NK-92 treated with Interleukin-12 subunit alpha and Interleukin-12 subunit beta, amount 100 ng/mL, for 24 hours (cell line): ENCODE data around the gene PSMC5.
"Not testable (repeated sequence)": the region's sequence is repeated elsewhere in the genome, so short reads cannot be mapped to it uniquely, and the experiment has no call there.

Experiments used
- DNase-seq: peaks from one replicate; lab custom pipeline; 2025; lab: John Stamatoyannopoulos, UW

The PSMC5 gene

DNA sequence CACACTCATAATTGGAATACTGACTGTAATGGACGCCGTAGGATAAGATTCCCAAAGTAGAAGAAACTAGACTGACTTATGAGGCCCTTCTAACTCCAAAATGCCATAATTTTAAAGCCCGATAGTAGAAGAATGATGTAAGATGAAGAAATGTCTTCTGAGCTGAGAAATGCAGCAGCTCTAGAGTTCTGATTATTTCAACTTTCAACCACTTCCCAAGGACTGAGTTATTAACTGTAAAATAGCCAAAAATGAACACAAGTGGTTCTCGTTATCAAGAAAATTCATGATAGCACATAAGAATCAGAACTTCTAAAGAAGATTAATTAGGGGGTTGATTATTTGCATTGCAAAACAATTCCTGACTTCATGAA, 43.0 kb downstream of the PSMC5 start:
- DNase-seq = not testable (repeated sequence)

DNA sequence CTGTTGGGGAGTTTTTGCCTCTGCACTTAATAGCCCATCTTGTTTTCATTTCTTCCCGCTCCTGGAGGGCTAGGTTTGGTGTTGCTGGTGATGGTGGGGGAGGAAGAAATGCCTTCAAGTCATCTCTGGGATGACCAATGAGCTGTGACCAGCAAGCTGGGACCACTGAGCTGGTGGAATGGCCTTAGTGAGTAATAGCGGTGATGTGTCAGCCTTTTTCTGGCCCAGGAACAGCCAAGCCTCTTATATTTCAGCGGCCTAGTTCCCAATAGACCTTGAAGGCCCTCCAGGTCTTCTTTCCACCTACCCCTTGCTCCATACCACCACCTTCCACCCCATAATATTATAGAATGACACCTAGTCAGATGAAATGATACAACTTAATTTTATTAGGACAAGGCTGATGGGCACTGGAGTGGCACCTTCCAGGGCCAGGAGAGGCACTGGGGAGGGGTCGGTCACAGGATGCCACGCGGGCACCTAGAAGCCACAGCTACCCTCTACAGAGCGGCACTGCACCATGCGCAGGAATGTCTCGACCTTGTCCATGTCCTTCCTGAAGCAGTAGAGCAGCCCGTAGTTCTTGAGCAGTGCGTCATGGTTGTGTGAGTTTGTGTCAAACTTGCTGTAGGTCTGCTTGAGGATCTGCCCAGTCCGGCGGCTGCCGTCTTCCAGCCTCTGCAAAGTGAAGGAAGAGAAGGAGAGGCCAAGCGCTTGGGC, 44.6 kb downstream of the PSMC5 start:
- not testable (repeated sequence) for DNase-seq

DNA sequence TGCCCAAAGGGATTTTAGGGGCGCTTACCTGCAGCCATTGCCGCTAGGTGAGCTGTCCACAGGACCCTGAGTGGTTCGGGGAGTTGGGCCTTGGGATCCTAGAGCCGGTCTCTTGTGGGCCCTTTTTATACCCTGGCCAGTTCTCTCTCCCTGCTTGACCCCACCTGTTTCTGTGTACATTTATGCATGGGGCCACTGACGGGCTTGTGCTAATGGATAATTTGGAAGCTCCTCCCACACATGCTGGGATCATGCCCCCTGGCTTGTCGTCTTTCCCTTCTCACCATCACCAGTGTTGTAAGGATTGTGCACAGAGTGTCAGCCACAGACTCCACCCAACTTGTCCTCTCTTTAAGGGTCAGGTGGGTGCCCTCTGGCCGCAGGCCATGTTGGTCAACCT, 46.3 kb downstream of the PSMC5 start, which contains the start of gene CSH2:
CSH2 (minus strand) TSS at position 101 of the 400 bp plus-strand sequence; CDS start at position 38, 63 bp downstream.
- DNase-seq = not testable (repeated sequence)

DNA sequence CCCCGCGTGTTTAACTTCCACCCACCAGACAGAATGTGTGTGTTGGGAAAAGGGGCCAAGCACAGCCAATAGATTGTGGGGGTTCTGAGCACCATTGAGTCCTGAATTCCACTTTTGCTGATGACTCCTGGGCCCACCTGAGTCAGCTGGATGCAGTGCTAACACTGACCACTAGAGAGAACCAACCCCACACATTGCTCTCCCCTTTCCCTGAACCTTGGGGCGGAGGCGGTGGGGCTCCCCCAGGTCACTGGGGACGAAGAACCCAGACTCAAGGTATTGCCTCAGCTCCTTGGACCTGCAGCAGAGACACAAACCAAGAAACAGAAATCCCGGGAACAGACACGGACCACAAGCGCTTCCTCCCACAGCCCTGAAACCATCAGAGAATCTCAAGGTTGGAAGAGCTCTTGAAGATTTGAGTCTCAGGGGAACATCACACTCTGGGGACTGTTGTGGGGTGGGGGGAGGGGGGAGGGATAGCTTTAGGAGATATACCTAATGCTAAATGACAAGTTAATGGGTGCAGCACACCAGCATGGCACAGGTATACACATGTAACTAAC, 46.9 kb downstream of the PSMC5 start:
- DNase-seq = not testable (repeated sequence)

- DNase-seq = not testable (repeated sequence)
These were observed 47.5 kb downstream of the PSMC5 start for GRCh38 chr17:63874693-63875092.

- not testable (repeated sequence) for DNase-seq
These were observed 51.2 kb downstream of the PSMC5 start for GRCh38 chr17:63878413-63878812.

DNA sequence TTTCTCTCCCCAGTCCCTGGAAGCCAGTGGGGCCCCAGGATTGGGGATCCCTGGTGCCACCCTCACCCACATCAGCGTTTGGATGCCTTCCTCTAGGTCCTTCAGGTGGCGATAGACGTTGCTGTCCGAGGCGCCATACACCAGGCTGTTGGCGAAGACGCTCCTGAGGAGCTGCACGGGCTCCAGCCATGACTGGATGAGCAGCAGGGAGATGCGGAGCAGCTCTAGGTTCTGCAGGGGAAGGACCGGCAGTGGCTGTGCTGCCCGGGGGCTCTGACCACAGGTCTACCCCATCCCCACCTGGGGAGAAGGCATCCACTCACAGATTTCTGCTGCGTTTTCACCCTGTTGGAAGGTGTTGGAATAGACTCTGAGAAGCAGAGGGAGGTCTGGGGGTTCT, 53.5 kb downstream of the PSMC5 start:
- DNase-seq = no peak

DNA sequence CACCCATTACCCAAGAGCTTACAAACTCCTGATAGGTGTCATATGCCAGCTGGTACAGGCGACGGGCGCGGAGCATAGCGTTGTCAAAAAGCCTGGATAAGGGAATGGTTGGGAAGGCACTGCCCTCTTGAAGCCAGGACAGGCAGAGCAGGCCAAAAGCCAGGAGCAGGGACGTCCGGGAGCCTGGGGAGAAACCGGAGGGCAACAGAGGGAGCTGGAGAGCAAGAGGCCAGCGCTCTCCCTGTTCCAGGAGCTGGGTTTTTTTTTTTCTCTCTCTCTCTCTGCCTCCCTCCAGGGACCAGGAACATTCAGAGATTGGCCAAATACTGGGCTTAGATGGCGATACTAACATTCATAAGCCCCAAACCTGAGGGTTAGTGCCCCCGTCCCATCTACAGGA, 54.1 kb downstream of the PSMC5 start:
- not testable (repeated sequence) for DNase-seq
